Left forelimb (tissue), 1 donor: ENCODE data around the gene WNT5A.

ENCODE experiments used
- DNase-seq: peaks from one replicate; pipeline ENCODE4 v3.0.0-alpha.2; 2018; ENCODE audit warnings: low spot score

WNT5A gene

GRCh38 chr3:55446850-55447249 lies 40.3 kb downstream of the WNT5A start:
- DNase-seq, result no peak

- no peak for DNase-seq
Measured at GRCh38 chr3:55445551-55445950, 41.6 kb downstream of the WNT5A start.

GRCh38 chr3:55443346-55443745 lies 43.8 kb downstream of the WNT5A start:
- DNase-seq, result no peak

GRCh38 chr3:55442861-55443260 lies 44.2 kb downstream of the WNT5A start:
- no peak for DNase-seq

- DNase-seq, result no peak
Measured at GRCh38 chr3:55441499-55441898, 45.6 kb downstream of the WNT5A start.

GRCh38 chr3:55440104-55440708 lies 46.9 kb downstream of the WNT5A start:
- DNase-seq, result no peak

GRCh38 chr3:55439657-55440056 lies 47.4 kb downstream of the WNT5A start:
- no peak for DNase-seq

GRCh38 chr3:55436644-55437043 lies 50.5 kb downstream of the WNT5A start:
- DNase-seq, result no peak

GRCh38 chr3:55435491-55435890 lies 51.6 kb downstream of the WNT5A start:
- DNase-seq, result no peak

GRCh38 chr3:55434789-55435188 lies 52.3 kb downstream of the WNT5A start:
- no peak for DNase-seq

- no peak for DNase-seq
Measured at GRCh38 chr3:55431041-55431440, 56.1 kb downstream of the WNT5A start.

GRCh38 chr3:55427739-55428138 lies 59.4 kb downstream of the WNT5A start:
- no peak for DNase-seq

GRCh38 chr3:55426486-55426885 lies 60.6 kb downstream of the WNT5A start:
- no peak for DNase-seq

- no peak for DNase-seq
Measured at GRCh38 chr3:55423782-55424181, 63.3 kb downstream of the WNT5A start.

- no peak for DNase-seq
Measured at GRCh38 chr3:55417211-55417610, 69.9 kb downstream of the WNT5A start.

GRCh38 chr3:55416331-55416821 lies 70.7 kb downstream of the WNT5A start:
- no peak for DNase-seq
